Measurements from ENCODE around the gene ZNF597.

The ZNF597 gene

GRCh38 chr16:3439637-3440036 is 3.7 kb downstream of the ZNF597 start:
- peaks cover 11% of the 10 kb centered on the region for H3K36me3 Mint-ChIP-seq
- peaks cover 5% of the 10 kb centered on the region for H3K9me3 Mint-ChIP-seq (ENCODE audit: low read depth)
- H3K4me3 Mint-ChIP-seq, result no peak overlapping the region
- H3K27me3 Mint-ChIP-seq, result no peaks in the 10 kb centered on the region
- H3K4me1 Mint-ChIP-seq (ENCODE audit: low read depth), result peaks cover 38% of the 10 kb centered on the region
- H3K27ac Mint-ChIP-seq, result no peak overlapping the region

DNA sequence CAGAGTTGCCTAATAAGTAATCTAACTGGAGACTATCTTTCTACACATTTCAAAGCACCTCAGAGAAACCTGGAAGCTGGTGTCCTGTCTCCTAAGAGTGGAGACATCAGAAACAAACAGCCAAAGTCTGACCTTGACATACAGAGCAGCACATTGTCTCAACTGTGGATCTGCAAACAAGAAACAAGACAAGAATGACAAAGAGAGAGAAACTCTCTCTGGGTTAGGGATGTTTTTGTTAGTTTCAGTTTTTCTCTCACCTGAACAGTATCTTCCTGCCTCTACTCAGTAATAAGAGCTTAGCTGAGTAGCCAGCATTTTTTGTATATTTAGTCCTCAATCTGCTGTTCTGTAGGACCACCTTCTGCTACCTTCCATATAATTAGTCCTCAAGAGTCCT is 8.9 kb downstream of the ZNF597 start:
- no peaks in the 10 kb centered on the region for H3K27me3 Mint-ChIP-seq
- H3K4me1 Mint-ChIP-seq (ENCODE audit: low read depth), result peaks cover 35% of the 10 kb centered on the region
- H3K4me3 Mint-ChIP-seq, result no peak overlapping the region
- peaks cover under 1% of the 10 kb centered on the region for H3K9me3 Mint-ChIP-seq (ENCODE audit: low read depth)
- H3K27ac Mint-ChIP-seq, result peak overlapping the region; percentile 54
- peaks cover 10% of the 10 kb centered on the region for H3K36me3 Mint-ChIP-seq

DNA sequence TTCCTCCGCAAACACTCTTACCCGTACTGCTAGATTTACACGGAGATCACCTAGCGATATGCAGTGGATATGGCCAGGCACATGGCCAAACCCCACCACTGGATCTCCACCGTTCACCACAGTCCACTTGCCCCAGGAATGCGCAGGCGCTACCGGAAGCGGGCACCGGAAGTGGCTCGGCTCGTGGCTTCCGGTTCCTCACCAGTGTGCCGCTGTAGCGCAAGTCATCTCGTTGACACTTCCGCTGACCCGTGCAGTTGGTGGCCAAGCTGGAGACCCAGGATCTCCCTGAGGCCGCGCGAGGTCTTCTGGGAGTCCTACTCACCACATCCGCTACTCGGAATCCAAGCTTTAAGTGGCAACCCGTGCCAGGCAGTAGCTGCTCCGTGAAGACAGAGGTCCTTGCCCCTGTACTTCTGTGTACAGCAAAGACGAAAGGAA is 11.5 kb downstream of the ZNF597 start:
- Mint-ChIP-seq H3K27ac (peak overlapping the region; percentile 77), H3K4me3 (peak overlapping the region; percentile 86), H3K27me3 (no peaks in the 10 kb centered on the region), H3K4me1 (ENCODE audit: low read depth) (peaks cover 29% of the 10 kb centered on the region), H3K36me3 (peaks cover 10% of the 10 kb centered on the region), H3K9me3 (ENCODE audit: low read depth) (no peaks in the 10 kb centered on the region)

GRCh38 chr16:3413730-3414379 is 29.4 kb downstream of the ZNF597 start:
- H3K4me1 Mint-ChIP-seq (ENCODE audit: low read depth), result no peaks in the 10 kb centered on the region
- H3K27me3 Mint-ChIP-seq, result no peaks in the 10 kb centered on the region
- peaks cover 13% of the 10 kb centered on the region for H3K9me3 Mint-ChIP-seq (ENCODE audit: low read depth)
- H3K4me3 Mint-ChIP-seq, result no peak overlapping the region
- H3K27ac Mint-ChIP-seq, result no peak overlapping the region
- H3K36me3 Mint-ChIP-seq, result peaks cover 18% of the 10 kb centered on the region

DNA sequence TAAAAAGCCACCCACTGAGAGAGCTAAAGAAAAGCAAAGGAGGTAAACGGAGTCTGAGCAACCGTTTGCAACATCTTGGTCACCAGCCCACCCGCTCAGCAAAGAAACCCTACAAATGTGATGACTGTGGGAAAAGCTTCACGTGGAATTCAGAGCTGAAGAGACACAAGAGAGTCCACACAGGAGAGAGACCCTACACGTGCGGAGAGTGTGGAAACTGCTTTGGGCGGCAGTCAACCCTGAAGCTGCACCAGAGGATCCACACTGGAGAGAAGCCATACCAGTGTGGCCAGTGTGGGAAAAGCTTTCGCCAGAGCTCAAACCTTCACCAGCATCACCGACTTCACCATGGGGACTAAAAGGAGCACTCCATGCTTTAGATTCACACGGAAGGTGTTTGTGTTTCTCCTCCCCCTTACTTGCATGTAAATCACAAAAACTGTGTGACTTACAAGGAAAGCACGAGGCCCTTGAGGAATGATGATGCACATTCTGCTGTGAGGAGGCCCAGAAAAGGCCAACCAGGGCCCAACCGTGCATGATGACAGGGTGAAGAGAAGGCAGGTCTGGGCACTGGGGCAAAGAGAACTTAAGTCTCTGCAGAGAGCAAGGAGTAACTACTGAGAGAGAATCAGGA is 34.6 kb downstream of the ZNF597 start:
- Mint-ChIP-seq H3K36me3 (peaks cover 47% of the 10 kb centered on the region), H3K4me1 (ENCODE audit: low read depth) (peaks cover 11% of the 10 kb centered on the region), H3K4me3 (no peak overlapping the region), H3K27ac (no peak overlapping the region), H3K27me3 (no peaks in the 10 kb centered on the region), H3K9me3 (ENCODE audit: low read depth) (peaks cover 22% of the 10 kb centered on the region)

DNA sequence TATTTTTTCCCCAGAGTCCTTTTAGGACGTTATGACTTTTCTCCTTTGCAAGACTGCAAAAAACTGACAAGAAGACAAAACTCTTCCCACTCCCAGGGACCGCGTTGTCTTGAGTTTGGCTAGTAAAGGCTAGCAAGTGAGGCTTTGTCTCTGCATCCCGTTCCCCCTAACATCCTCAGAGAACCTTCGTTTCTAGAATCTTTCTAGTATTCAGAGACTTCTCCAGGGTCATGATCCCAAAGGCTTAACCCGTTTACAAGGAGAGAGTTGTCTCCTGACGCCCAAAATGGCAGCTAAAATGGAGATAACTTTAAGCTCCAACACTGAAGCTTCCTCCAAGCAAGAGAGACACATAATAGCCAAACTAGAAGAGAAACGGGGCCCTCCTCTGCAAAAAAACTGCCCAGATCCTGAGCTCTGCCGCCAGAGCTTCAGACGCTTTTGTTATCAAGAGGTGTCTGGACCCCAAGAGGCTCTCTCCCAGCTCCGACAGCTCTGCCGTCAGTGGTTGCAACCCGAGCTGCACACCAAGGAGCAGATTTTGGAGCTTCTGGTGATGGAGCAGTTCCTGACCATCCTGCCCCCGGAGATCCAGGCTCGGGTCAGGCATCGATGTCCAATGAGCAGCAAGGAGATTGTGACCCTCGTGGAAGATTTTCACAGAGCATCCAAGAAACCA is 41.4 kb downstream of the ZNF597 start:
- H3K9me3 Mint-ChIP-seq (ENCODE audit: low read depth), result peaks cover 15% of the 10 kb centered on the region
- H3K4me1 Mint-ChIP-seq (ENCODE audit: low read depth), result peaks cover 47% of the 10 kb centered on the region
- H3K27me3 Mint-ChIP-seq, result no peaks in the 10 kb centered on the region
- H3K27ac Mint-ChIP-seq, result peak overlapping the region; percentile 82
- peak overlapping the region; percentile 97 for H3K4me3 Mint-ChIP-seq
- H3K36me3 Mint-ChIP-seq, result peaks cover 39% of the 10 kb centered on the region

- Mint-ChIP-seq H3K4me3 (peak within 1 kb of the TSS; percentile 97), H3K36me3 (peaks cover 39% of the 10 kb centered on the region), H3K9me3 (ENCODE audit: low read depth) (peaks cover 8% of the 10 kb centered on the region), H3K27ac (peak within 1 kb of the TSS; percentile 82), H3K4me1 (ENCODE audit: low read depth) (peaks cover 54% of the 10 kb centered on the region), H3K27me3 (no peaks in the 10 kb centered on the region)
These were observed 42.3 kb downstream of the ZNF597 start, which contains the start of the genes ZNF174 and ZSCAN32 for GRCh38 chr16:3400779-3401688. Gene ZNF174, plus strand, starts transcription at chr16:3401215. Its CDS starts 790 bp downstream, at chr16:3402005. Gene ZSCAN32, minus strand, starts transcription at chr16:3401004. Its CDS starts 3,447 bp downstream, at chr16:3397557.

DNA sequence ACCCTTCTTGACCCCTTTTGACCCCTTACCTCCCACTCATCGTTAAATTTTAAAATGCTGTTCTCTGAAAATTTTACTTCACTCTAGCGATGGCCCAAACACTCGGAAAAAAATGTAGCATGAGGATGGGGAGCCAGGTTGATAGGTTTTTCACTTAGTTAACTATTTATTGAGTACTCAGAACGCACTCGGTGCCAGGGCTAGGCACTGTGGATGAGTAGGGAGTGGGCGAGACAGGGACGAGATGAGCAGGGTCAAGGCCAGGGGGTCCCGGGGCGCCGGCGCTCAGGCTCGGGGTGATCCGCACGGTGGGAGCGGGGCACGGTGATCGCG is 42.9 kb downstream of the ZNF597 start:
- peak overlapping the region; percentile 61 for H3K27ac Mint-ChIP-seq
- H3K36me3 Mint-ChIP-seq, result peaks cover 39% of the 10 kb centered on the region
- peaks cover 6% of the 10 kb centered on the region for H3K9me3 Mint-ChIP-seq (ENCODE audit: low read depth)

DNA sequence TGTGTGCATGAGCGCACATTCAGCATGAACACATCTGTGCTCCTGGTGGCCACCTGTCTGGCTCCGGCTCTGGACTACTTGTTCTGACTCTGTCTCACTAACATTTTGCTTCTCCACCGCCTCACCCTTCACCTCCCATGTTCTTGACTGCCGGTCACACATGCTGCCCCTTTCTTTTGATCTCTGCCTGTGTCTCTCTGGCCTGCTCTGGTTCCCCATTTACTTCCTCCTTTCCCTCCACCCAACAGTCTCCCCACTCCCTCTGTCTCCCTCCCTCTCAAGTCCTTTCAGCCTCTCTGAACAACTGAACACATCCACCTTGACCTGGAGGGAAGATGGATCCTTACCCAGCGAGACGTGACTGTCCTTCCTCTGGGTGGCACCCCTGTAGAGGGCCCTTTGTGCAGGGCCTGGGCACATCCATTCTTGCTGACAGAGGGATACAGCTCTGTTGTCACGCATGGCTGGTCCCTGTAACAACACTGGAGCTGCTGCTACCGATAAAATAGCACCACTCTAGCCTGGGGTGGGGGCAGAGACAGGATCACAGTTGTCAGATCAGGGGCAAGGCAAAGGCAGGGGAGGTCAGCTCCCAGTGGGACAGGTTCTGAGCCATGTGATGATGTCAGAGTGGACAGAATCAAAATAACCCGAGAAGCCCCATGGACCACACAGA is 53.5 kb downstream of the ZNF597 start:
- H3K36me3 Mint-ChIP-seq, result peaks cover 63% of the 10 kb centered on the region
- H3K27me3 Mint-ChIP-seq, result no peaks in the 10 kb centered on the region
- H3K4me3 Mint-ChIP-seq, result no peak overlapping the region
- H3K27ac Mint-ChIP-seq, result no peak overlapping the region
- peaks cover 25% of the 10 kb centered on the region for H3K9me3 Mint-ChIP-seq (ENCODE audit: low read depth)
- H3K4me1 Mint-ChIP-seq (ENCODE audit: low read depth), result peaks cover 9% of the 10 kb centered on the region

More for the DNA sequence above, 42.9 kb downstream of the ZNF597 start:
- peak overlapping the region; percentile 97 for H3K4me3 Mint-ChIP-seq
- H3K4me1 Mint-ChIP-seq (ENCODE audit: low read depth), result peaks cover 54% of the 10 kb centered on the region
- H3K27me3 Mint-ChIP-seq, result no peaks in the 10 kb centered on the region

GRCh38 chr16:3388325-3388724 is 55.0 kb downstream of the ZNF597 start:
- no peak overlapping the region for H3K4me3 Mint-ChIP-seq
- no peaks in the 10 kb centered on the region for H3K27me3 Mint-ChIP-seq
- peaks cover 24% of the 10 kb centered on the region for H3K9me3 Mint-ChIP-seq (ENCODE audit: low read depth)
- no peak overlapping the region for H3K27ac Mint-ChIP-seq
- peaks cover 68% of the 10 kb centered on the region for H3K36me3 Mint-ChIP-seq
- peaks cover 3% of the 10 kb centered on the region for H3K4me1 Mint-ChIP-seq (ENCODE audit: low read depth)

DNA sequence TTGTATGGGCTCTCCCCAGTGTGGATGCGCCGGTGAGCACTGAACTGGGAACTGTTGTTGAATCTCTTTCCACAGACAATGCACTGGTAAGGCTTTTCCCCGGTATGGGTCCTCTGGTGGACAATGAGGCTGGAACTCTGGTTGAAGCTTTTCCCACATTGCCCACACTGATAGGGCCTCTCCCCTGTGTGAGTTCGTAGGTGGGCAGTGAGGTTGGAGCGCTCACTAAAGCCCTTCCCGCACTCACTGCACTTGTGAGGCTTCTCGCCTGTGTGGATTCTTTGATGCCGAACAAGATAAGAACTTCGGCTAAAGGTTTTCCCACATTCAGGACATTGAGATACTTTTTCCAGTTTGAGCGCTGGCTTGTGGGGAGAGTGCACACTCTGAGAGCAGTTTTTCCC is 60.3 kb downstream of the ZNF597 start:
- Mint-ChIP-seq H3K9me3 (ENCODE audit: low read depth) (peaks cover 35% of the 10 kb centered on the region), H3K4me1 (ENCODE audit: low read depth) (peaks cover 1% of the 10 kb centered on the region), H3K4me3 (no peak overlapping the region), H3K27me3 (no peaks in the 10 kb centered on the region), H3K36me3 (peaks cover 70% of the 10 kb centered on the region), H3K27ac (no peak overlapping the region)

Data from activated naive CD8-positive, alpha-beta T cell (primary cell).